UCSD-AML1 (cell line): ENCODE data around the gene CNOT10.

Source experiments
- DNase-seq: peaks from one replicate; lab custom pipeline; 2025; ENCODE audit not compliant: unreplicated experiment; lab: John Stamatoyannopoulos, UW

Gene CNOT10

GRCh38 chr3:32816439-32817256 lies 131.7 kb downstream of the CNOT10 start:
- peak; percentile 84 for DNase-seq

- DNase-seq: peak; percentile 68
Observed at GRCh38 chr3:32817257-32817557, 132.2 kb downstream of the CNOT10 start.

DNA sequence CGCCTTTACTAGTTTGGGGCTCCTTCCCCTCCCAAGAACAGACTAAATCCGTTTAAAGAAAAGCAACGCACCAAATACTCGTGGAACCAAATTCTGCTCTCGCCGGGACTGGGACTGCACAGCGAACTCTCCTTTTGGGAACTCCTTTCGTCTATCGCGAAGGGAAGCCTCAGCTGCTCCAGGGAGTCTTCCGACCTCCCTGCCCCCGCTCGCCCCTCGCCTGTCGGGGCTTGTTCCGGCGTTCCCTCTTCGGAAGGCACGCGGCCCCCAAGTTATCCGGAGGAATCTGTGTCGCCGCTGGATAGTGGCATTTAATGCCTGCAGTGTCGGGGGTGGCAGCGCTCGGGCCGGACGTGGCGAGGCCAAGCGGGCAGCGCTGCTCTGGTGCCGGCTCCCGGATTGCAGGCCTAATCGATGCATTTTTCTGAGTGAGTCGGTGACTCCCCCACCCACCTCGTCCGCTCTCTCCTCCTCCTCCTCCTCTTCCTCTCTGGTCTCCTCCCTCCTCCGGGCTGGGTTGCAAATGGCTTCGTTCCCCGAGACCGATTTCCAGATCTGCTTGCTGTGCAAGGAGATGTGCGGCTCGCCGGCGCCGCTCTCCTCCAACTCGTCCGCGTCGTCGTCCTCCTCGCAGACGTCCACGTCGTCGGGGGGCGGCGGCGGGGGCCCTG lies 132.7 kb downstream of the CNOT10 start, which contains the start of gene TRIM71:
TRIM71 (plus strand) TSS at position 440 of the 671 bp plus-strand sequence; CDS start at position 524, 84 bp downstream.
- peak; percentile 49 for DNase-seq

GRCh38 chr3:32818229-32818969 lies 133.4 kb downstream of the CNOT10 start:
- DNase-seq: peak; percentile 49

GRCh38 chr3:32818970-32819511 lies 134.1 kb downstream of the CNOT10 start:
- DNase-seq: peak; percentile 37

- peak; percentile 37 for DNase-seq
Observed at GRCh38 chr3:32819551-32820348, 134.8 kb downstream of the CNOT10 start.

DNA sequence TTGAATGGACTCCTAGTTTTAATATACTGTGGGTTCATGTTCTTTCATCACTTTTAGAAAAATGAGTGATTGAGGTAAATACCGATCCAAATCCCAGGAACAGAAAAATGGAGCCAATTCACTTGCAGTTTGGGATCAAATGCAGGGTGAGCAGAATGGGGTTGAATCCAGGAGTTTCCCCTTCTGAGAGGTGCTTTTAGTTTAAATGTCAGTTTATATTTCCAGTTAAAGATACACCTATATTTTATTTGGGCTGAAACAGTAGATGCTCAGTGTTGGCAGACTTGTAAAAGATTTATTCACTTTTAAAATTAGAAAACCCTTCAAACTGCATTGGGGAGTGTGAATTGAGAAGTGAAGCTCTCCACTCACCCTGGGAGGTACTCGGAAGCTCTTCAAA lies 135.4 kb downstream of the CNOT10 start:
- no peak for DNase-seq

DNA sequence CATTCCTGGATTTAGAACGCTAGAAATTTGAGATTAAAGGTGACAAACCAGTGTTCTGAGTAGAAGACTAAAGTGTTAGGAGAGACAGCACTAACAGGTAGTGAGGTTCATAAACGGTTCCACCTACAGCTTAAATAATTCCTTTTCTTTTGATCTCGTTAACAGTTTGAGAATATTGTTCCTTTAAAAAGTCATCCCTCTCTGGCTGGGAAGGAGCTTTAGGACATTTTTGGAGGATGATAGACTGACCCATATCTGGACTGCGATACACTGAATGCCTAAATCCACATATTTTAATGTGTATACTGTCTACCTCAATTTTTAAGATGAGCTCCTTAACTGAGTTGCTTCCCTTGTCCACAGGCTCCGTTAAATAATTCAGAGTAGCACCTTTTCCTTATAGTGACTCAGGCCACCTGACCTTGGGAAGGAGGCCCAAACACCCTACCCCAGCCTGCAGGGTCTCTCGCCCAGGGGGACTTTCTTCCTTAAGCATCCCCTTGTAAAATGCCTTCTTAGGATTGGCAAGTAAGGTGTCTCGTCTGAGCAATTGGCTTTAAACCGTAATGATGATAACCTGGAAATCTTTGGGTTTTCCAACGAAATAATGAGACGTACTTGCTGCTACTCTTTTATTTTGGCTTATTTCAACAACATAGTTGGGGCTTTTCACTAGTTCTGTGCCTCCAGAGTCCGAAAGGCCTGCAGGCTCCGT lies 136.1 kb downstream of the CNOT10 start:
- no peak for DNase-seq

- DNase-seq: no peak
Observed at GRCh38 chr3:32821686-32822296, 136.8 kb downstream of the CNOT10 start.

DNA sequence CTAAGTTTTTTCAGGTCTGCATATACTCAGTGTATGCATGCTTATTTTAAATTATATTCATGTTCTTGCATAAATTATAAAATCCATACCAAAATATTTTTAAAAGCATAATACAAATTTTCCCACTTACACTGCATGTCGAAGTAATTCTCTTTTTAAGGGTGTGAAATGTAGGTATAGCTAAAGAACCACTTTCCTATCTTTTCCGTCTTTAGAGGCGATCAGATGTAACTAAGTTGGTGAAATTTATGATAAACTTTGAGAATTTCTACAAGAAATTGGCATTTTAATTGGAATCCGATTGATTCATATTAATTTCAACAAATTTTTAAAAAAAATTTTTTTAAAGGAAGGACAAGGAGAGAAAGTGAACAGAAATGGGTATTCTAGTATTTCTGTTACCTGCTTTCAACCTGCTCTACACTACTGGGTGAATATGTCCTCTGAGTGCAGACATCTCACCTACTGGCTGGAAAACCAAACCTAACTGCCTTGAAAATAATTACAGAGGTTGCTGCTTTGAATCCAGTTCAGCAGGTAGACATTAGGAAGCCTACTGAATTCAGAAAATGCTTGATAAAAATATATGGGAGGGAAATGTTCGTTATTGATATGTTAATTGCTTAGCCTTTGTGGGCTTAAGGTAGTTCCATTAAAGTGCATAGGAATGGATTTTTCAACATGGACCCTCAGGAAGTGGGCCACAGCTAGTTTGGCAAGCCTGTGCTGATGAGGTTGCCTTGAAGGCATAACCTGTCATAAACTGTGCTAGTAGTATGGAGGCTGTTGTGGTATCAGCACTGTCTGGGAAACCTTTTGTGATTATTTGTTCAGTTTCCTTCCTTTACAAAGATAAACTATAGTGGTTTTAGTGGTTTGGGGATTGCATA lies 137.9 kb downstream of the CNOT10 start:
- no peak for DNase-seq
